ENCODE results near the gene RTN4IP1. TPM values are rescaled to one million over a fixed set of nuclear protein-coding genes. Genes with fewer than 3 reads are reported as not detected.

RTN4IP1 gene
- total and polyA plus RNA-seq, 2 of the 13 experiments (the other 11 are each of a cell fraction or from before 2014, with no cell fraction given) = 5.5 to 17.2 TPM

- TF ChIP-seq ZNF609 (CRISPR knock-in tag; IDR thresholded peaks at IDR 0.05; ENCODE audit: borderline replicate concordance) (0 out of 2 replicates have a peak, but pooled peaks have one; percentile 24), SALL1 (CRISPR knock-in tag; IDR thresholded peaks at IDR 0.05) (peak; percentile 22; the same call in 1 of the 2 replicates), ZFY (CRISPR knock-in tag; IDR thresholded peaks at IDR 0.05) (no peak), ETV5 (CRISPR knock-in tag; IDR thresholded peaks at IDR 0.05; ENCODE audit: borderline replicate concordance) (peak; percentile 36; the same call in 1 of the 2 replicates), ZNF619 (CRISPR knock-in tag; IDR thresholded peaks at IDR 0.05) (no peak), SP5 (CRISPR knock-in tag; IDR thresholded peaks at IDR 0.05; ENCODE audit: borderline replicate concordance, low read depth) (0 out of 2 replicates have a peak, but pooled peaks have one; percentile 22), RARA (CRISPR knock-in tag; IDR thresholded peaks at IDR 0.05) (peak; percentile 26), ZNF557 (CRISPR knock-in tag; IDR thresholded peaks at IDR 0.05) (no peak), SIX1 (CRISPR knock-in tag; IDR thresholded peaks at IDR 0.05; ENCODE audit: borderline replicate concordance) (no peak)
- TF ChIP-seq, protein P1, sequence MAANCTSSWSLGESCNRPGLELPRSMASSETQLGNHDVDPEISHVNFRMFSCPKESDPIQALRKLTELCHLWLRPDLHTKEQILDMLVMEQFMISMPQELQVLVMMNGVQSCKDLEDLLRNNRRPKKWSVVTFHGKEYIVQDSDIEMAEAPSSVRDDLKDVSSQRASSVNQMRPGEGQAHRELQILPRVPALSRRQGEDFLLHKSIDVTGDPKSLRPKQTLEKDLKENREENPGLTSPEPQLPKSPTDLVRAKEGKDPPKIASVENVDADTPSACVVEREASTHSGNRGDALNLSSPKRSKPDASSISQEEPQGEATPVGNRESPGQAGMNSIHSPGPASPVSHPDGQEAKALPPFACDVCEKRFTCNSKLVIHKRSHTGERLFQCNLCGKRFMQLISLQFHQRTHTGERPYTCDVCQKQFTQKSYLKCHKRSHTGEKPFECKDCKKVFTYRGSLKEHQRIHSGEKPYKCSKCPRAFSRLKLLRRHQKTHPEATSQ (CRISPR knock-in tag; IDR thresholded peaks at IDR 0.05; ENCODE audit: borderline replicate concordance) = no peak
- TF ChIP-seq, protein P2, sequence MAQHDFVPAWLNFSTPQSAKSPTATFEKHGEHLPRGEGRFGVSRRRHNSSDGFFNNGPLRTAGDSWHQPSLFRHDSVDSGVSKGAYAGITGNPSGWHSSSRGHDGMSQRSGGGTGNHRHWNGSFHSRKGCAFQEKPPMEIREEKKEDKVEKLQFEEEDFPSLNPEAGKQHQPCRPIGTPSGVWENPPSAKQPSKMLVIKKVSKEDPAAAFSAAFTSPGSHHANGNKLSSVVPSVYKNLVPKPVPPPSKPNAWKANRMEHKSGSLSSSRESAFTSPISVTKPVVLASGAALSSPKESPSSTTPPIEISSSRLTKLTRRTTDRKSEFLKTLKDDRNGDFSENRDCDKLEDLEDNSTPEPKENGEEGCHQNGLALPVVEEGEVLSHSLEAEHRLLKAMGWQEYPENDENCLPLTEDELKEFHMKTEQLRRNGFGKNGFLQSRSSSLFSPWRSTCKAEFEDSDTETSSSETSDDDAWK (CRISPR knock-in tag; IDR thresholded peaks at IDR 0.05) = no peak
- TF ChIP-seq, protein P3, sequence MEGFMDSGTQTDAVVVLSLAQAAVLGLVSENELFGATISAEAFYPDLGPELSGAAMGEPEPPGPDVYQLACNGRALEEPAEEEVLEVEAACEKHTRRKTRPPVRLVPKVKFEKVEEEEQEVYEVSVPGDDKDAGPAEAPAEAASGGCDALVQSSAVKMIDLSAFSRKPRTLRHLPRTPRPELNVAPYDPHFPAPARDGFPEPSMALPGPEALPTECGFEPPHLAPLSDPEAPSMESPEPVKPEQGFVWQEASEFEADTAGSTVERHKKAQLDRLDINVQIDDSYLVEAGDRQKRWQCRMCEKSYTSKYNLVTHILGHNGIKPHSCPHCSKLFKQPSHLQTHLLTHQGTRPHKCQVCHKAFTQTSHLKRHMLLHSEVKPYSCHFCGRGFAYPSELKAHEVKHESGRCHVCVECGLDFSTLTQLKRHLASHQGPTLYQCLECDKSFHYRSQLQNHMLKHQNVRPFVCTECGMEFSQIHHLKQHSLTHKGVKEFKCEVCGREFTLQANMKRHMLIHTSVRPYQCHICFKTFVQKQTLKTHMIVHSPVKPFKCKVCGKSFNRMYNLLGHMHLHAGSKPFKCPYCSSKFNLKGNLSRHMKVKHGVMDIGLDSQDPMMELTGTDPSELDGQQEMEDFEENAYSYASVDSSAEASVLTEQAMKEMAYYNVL (CRISPR knock-in tag; IDR thresholded peaks at IDR 0.05; ENCODE audit: borderline replicate concordance) = peak; percentile 26; the same call in 1 of the 2 replicates
These were observed 81.5 kb downstream of the RTN4IP1 start (continued) for GRCh38 chr6:106547601-106548453.

All from HepG2 (cell line).